ENCODE results near the gene RGS6. TPM values are rescaled to one million over a fixed set of nuclear protein-coding genes. Genes with fewer than 3 reads are reported as not detected.
A peak's percentile ranks its signal among the peaks of the same experiment; 100 is the strongest.

The RGS6 gene
- total and polyA plus RNA-seq, 4 donors = 0.21 to 5.4 (median 0.45) TPM

DNA sequence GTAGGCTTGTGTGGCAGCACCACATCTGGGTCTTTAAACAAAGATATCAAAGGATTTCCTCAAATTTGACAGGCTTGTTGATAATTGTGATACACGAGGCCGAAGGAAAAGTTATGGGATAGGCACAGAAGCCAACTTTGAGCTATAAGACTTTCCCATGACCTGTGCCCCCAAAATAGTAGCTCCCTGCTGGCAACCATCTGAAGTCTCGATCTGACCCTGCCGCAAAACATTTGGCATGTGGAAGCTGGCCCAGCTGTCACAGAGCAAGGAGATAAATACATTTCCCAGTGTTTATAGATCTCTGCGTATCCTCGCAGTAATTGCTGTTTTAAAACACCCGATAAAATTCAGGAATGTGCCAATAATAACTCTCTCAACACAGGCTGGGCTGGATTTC, 26.4 kb upstream of the RGS6 start:
- WGBS, 2 donors = 43 to 66% methylated on average over 7 of the region's 7 CpGs
- H3K9me3 ChIP-seq (ENCODE audit: control insufficient read depth in 4 of 4, insufficient read depth in 3 of 4, low read length in 3 of 4) = no peaks in the 10 kb centered on the region
- TF ChIP-seq, protein P1, sequence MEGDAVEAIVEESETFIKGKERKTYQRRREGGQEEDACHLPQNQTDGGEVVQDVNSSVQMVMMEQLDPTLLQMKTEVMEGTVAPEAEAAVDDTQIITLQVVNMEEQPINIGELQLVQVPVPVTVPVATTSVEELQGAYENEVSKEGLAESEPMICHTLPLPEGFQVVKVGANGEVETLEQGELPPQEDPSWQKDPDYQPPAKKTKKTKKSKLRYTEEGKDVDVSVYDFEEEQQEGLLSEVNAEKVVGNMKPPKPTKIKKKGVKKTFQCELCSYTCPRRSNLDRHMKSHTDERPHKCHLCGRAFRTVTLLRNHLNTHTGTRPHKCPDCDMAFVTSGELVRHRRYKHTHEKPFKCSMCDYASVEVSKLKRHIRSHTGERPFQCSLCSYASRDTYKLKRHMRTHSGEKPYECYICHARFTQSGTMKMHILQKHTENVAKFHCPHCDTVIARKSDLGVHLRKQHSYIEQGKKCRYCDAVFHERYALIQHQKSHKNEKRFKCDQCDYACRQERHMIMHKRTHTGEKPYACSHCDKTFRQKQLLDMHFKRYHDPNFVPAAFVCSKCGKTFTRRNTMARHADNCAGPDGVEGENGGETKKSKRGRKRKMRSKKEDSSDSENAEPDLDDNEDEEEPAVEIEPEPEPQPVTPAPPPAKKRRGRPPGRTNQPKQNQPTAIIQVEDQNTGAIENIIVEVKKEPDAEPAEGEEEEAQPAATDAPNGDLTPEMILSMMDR (IDR thresholded peaks at IDR 0.05; ENCODE audit: control extremely low read depth, extremely low read depth) = no peak
- H3K36me3 ChIP-seq (ENCODE audit: control insufficient read depth in 4 of 4, insufficient read depth in 4 of 4, low read length in 4 of 4) = no peaks in the 10 kb centered on the region
- no peak overlapping the region for H3K9ac ChIP-seq (ENCODE audit: insufficient read depth in 1 of 2, low read length in 2 of 2)
- H3K4me1 ChIP-seq (ENCODE audit: control insufficient read depth in 5 of 5, insufficient read depth in 5 of 5, low read length in 5 of 5) = peaks cover 0 to 10% (median 0%) of the 10 kb centered on the region in 5 donors
- ATAC-seq (ENCODE audit: insufficient read depth, low FRiP score) (no peak), DNase-seq (peak in 2 of 3 donors; percentile 6 to 17)
- H3K4me3 ChIP-seq = no peak overlapping the region
- no peak overlapping the region for H3K27ac ChIP-seq (ENCODE audit: low read depth in 1 of 2, low read length in 1 of 2)
- peaks cover 0 to 4% (median 0%) of the 10 kb centered on the region in 3 donors for H3K27me3 ChIP-seq (ENCODE audit: control insufficient read depth in 3 of 3, insufficient read depth in 3 of 3, low read length in 2 of 3)

DNA sequence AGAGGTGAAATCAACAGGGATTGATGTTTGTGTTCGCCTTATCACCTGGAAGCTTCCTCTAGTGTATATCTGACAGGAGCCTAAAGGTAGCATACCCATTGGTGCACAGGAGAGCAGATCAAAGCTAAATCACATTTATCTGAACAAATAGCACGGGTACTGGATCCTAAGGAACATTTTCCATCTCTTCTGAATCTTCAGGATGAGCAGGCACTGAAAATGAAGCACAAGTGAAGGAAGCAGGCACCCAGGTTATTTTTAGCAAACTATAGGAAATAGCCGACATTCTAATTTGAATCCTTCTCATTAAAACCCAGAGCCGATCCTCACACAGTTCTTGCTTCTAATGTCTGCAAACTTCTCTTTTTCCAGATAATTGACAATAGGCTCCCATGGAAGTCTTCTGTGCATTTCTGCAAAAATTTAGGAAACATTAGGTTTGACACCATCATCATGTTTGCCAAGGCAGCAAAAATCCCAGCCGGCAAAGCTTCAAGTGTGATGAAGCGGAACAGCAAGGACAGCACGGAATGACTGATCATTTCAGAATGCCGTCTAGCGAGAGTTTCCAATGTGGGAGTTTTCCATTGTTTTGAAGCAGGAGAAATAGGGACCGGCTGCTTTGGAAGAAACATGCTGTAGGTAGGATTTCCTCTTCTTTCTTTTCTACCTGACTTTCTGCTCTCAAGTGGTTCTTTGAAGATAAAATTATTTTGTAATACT, 24.3 kb upstream of the RGS6 start:
- DNase-seq (no peak), ATAC-seq (ENCODE audit: insufficient read depth, low FRiP score) (no peak)
- no peak overlapping the region for H3K9ac ChIP-seq (ENCODE audit: insufficient read depth in 1 of 2, low read length in 2 of 2)
- WGBS, 2 donors = 78 to 80% methylated on average over 10 of the region's 10 CpGs
- H3K4me3 ChIP-seq = no peak overlapping the region
- H3K9me3 ChIP-seq (ENCODE audit: control insufficient read depth in 4 of 4, insufficient read depth in 3 of 4, low read length in 3 of 4) = no peaks in the 10 kb centered on the region
- peaks cover 0 to 10% (median 0%) of the 10 kb centered on the region in 5 donors for H3K4me1 ChIP-seq (ENCODE audit: control insufficient read depth in 5 of 5, insufficient read depth in 5 of 5, low read length in 5 of 5)
- H3K27ac ChIP-seq (ENCODE audit: low read depth in 1 of 2, low read length in 1 of 2) = no peak overlapping the region
- peaks cover 0 to 4% (median 0%) of the 10 kb centered on the region in 3 donors for H3K27me3 ChIP-seq (ENCODE audit: control insufficient read depth in 3 of 3, insufficient read depth in 3 of 3, low read length in 2 of 3)
- TF ChIP-seq, protein P1 (IDR thresholded peaks at IDR 0.05; ENCODE audit: control extremely low read depth, extremely low read depth) = no peak
- no peaks in the 10 kb centered on the region for H3K36me3 ChIP-seq (ENCODE audit: control insufficient read depth in 4 of 4, insufficient read depth in 4 of 4, low read length in 4 of 4)

DNA sequence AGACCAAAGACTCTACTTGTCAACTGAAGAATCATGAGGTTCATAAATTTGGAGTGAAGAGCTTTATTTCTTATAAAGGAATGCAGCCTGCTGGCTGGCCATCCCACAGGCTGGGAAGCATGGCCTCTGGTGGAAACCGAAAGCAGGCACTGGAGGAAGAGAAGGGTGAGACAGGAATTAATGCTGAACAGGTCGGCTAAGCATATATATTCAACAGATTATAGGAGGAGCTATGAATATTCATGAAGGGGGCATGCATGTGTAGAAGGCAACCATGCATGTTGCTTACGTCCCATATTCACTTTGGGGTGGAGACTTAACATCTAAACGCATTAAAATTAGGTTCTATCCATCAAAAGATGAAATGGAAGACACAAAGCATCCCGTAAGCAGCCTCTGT, 20.6 kb upstream of the RGS6 start:
- TF ChIP-seq, protein P1 (IDR thresholded peaks at IDR 0.05; ENCODE audit: control extremely low read depth, extremely low read depth) = no peak
- ATAC-seq (ENCODE audit: insufficient read depth, low FRiP score) (no peak), DNase-seq (no peak)
- Histone ChIP-seq H3K9ac (ENCODE audit: insufficient read depth in 1 of 2, low read length in 2 of 2) (no peak overlapping the region), H3K36me3 (ENCODE audit: control insufficient read depth in 4 of 4, insufficient read depth in 4 of 4, low read length in 4 of 4) (no peaks in the 10 kb centered on the region), H3K4me3 (no peak overlapping the region), H3K4me1 (ENCODE audit: control insufficient read depth in 5 of 5, insufficient read depth in 5 of 5, low read length in 5 of 5) (no peaks in the 10 kb centered on the region), H3K27me3 (ENCODE audit: control insufficient read depth in 3 of 3, insufficient read depth in 3 of 3, low read length in 2 of 3) (peaks cover 0 to 4% (median 0%) of the 10 kb centered on the region in 3 donors), H3K9me3 (ENCODE audit: control insufficient read depth in 4 of 4, insufficient read depth in 3 of 4, low read length in 3 of 4) (no peaks in the 10 kb centered on the region), H3K27ac (ENCODE audit: low read depth in 1 of 2, low read length in 1 of 2) (no peak overlapping the region)
- 91 to 94% methylated on average over 5 of the region's 5 CpGs for WGBS, 2 donors

All from lung (tissue), 12 donors.